ENCODE results near the gene HERC6. TPM values are rescaled to one million over a fixed set of nuclear protein-coding genes. Genes with fewer than 3 reads are reported as not detected.

Gene HERC6
- total RNA-seq, 1 donor from 2014 or later, result 0.22 TPM

DNA sequence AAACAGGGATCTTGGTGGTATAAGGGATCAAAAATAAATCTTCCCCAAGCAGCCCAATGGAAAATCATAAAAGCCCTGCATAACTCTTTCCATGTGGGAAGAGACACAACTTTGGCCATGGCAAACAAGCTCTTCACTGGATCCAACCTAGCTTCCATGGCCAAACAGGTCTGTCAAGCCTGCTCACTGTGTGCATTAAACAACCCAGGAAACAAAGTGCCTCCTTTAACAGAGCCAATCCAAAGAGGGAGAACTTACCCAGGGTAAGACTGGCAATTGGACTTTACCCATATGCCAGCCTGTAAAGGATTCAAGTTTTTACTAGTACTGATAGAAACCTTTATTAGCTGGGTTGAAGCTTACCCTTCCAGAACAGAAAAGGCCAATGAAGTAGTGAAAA is 70.6 kb downstream of the HERC6 start:
- DNase-seq, result no peak
- H3K4me3 Mint-ChIP-seq (ENCODE audit: unreplicated experiment), result no peak overlapping the region
- no peaks in the 10 kb centered on the region for H3K4me1 Mint-ChIP-seq (ENCODE audit: low read depth, unreplicated experiment)
- TF ChIP-seq, protein P1, sequence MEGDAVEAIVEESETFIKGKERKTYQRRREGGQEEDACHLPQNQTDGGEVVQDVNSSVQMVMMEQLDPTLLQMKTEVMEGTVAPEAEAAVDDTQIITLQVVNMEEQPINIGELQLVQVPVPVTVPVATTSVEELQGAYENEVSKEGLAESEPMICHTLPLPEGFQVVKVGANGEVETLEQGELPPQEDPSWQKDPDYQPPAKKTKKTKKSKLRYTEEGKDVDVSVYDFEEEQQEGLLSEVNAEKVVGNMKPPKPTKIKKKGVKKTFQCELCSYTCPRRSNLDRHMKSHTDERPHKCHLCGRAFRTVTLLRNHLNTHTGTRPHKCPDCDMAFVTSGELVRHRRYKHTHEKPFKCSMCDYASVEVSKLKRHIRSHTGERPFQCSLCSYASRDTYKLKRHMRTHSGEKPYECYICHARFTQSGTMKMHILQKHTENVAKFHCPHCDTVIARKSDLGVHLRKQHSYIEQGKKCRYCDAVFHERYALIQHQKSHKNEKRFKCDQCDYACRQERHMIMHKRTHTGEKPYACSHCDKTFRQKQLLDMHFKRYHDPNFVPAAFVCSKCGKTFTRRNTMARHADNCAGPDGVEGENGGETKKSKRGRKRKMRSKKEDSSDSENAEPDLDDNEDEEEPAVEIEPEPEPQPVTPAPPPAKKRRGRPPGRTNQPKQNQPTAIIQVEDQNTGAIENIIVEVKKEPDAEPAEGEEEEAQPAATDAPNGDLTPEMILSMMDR (IDR thresholded peaks at IDR 0.05; ENCODE audit: partially characterized antibody, unreplicated experiment), result no peak
- H3K27ac Mint-ChIP-seq (ENCODE audit: unreplicated experiment), result no peak overlapping the region
- H3K27me3 Mint-ChIP-seq (ENCODE audit: unreplicated experiment), result no peaks in the 10 kb centered on the region
- no peaks in the 10 kb centered on the region for H3K9me3 Mint-ChIP-seq (ENCODE audit: unreplicated experiment)
- H3K36me3 Mint-ChIP-seq (ENCODE audit: unreplicated experiment), result peaks cover 5% of the 10 kb centered on the region

DNA sequence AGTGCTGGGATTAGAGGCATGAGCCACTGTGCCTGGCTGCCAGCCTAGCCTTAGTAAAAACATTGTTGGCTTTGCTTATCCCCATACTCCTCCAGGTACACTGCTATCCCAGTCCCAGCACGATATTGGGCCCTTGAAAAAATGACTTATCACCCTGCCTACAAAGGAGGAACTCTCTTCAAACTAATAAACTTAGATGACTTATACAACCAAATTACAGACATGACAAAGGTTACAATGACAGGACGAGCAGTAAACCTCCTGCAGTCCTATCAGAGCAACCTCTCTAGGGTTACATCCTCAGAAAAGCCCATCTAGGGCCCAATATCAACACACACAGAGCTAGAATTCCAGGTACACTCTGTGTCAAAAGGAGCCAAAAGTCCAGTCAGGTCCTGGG is 72.6 kb downstream of the HERC6 start:
- Mint-ChIP-seq H3K27me3 (ENCODE audit: unreplicated experiment) (no peaks in the 10 kb centered on the region), H3K36me3 (ENCODE audit: unreplicated experiment) (peaks cover 5% of the 10 kb centered on the region), H3K9me3 (ENCODE audit: unreplicated experiment) (no peaks in the 10 kb centered on the region), H3K4me3 (ENCODE audit: unreplicated experiment) (no peak overlapping the region), H3K4me1 (ENCODE audit: low read depth, unreplicated experiment) (no peaks in the 10 kb centered on the region), H3K27ac (ENCODE audit: unreplicated experiment) (no peak overlapping the region)
- TF ChIP-seq, protein P1 (IDR thresholded peaks at IDR 0.05; ENCODE audit: partially characterized antibody, unreplicated experiment), result no peak
- no peak for DNase-seq

DNA sequence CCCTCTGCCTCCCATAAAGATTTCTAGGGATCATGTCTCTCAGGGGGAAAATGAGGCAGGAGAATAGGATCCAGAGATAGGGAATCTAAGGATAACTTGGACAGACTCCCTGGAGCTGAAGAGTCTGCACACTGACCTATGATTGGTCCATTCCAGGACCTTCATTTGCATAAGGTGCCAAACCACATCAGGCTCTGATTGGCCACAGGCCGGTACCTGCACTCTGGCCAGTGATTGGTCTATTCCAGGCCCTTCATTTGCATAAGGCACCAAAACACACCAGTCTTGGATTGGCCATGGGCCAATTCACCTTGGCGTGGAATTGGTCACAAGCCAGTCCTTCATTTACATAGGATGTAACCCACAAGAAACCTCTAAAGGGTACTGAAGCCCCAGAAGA is 74.3 kb downstream of the HERC6 start:
- DNase-seq, result no peak
- H3K27me3 Mint-ChIP-seq (ENCODE audit: unreplicated experiment), result peaks cover 2% of the 10 kb centered on the region
- no peak overlapping the region for H3K4me3 Mint-ChIP-seq (ENCODE audit: unreplicated experiment)
- TF ChIP-seq, protein P1 (IDR thresholded peaks at IDR 0.05; ENCODE audit: partially characterized antibody, unreplicated experiment), result no peak
- peaks cover 2% of the 10 kb centered on the region for H3K4me1 Mint-ChIP-seq (ENCODE audit: low read depth, unreplicated experiment)
- H3K36me3 Mint-ChIP-seq (ENCODE audit: unreplicated experiment), result peaks cover 5% of the 10 kb centered on the region
- H3K9me3 Mint-ChIP-seq (ENCODE audit: unreplicated experiment), result peaks cover 4% of the 10 kb centered on the region
- H3K27ac Mint-ChIP-seq (ENCODE audit: unreplicated experiment), result no peak overlapping the region

DNA sequence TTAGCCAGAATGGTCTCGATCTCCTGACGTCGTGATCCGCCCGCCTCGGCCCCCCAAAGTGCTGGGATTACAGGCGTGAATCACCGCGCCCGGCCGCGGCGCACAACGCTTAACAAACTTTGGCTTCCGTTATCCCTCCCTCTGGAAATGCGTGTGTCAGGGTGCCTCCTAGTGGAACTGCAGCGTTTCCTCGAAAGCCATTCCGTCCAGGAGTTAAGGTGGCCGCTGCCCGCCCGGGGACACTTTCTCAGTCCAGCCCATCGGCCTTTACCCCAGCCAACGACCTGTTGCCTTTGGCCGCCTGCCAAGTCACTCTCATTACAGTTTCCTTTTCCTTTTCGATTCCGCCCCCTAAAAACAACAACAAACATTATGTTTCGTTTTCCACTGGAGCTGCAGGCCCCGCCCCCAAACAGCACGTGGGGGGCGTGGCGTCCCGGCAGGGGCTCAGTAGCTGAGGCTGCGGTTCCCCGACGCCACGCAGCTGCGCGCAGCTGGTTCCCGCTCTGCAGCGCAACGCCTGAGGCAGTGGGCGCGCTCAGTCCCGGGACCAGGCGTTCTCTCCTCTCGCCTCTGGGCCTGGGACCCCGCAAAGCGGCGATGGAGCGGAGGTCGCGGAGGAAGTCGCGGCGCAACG is 78.1 kb downstream of the HERC6 start, which contains the start of gene HERC5:
Gene HERC5, plus strand, starts transcription at position 450 of the 637 bp plus-strand sequence. Its CDS starts 151 bp downstream, at position 601.
- Mint-ChIP-seq H3K4me1 (ENCODE audit: low read depth, unreplicated experiment) (peaks cover 2% of the 10 kb centered on the region), H3K9me3 (ENCODE audit: unreplicated experiment) (peaks cover 5% of the 10 kb centered on the region), H3K36me3 (ENCODE audit: unreplicated experiment) (peaks cover 5% of the 10 kb centered on the region), H3K4me3 (ENCODE audit: unreplicated experiment) (peak within 1 kb of the TSS; percentile 92), H3K27me3 (ENCODE audit: unreplicated experiment) (peaks cover 3% of the 10 kb centered on the region), H3K27ac (ENCODE audit: unreplicated experiment) (no peak within 1 kb of the TSS)
- DNase-seq, result peak; percentile 76
- TF ChIP-seq, protein P1 (IDR thresholded peaks at IDR 0.05; ENCODE audit: partially characterized antibody, unreplicated experiment), result no peak

DNA sequence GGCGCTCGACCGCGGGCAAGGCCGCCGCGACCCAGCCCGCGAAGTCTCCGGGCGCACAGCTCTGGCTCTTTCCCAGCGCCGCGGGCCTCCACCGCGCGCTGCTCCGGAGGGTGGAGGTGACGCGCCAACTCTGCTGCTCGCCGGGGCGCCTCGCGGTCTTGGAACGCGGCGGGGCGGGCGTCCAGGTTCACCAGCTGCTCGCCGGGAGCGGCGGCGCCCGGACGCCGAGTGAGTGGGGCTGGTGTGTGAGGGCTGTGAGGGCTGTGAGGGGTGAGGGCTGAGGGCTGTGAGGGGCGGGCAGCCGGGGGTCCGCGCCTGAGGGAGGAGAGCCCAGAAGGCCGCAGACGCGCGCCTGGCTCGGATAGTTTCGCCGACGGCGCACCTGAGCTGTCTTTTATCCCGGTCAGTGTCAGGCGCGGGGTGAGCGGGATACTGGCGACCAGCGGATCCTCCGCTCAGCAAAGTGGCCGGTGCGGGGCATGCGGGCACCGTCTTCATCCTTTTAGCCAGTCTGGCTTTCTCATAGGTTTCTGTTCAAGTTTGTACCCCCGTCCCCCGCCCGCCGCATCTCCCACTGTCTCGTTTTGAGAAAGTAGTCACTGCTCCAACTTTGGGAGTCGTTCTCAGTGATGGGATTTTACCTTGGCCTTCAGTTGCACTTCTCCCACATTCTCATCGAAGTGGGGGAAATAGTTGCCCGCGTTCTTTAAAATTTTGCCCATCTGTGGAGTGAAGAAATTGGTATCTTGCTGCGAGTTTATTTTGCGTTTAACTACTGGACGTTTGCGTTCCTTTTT is 78.9 kb downstream of the HERC6 start:
- Mint-ChIP-seq H3K9me3 (ENCODE audit: unreplicated experiment) (peaks cover 5% of the 10 kb centered on the region), H3K27ac (ENCODE audit: unreplicated experiment) (no peak overlapping the region), H3K36me3 (ENCODE audit: unreplicated experiment) (peaks cover 5% of the 10 kb centered on the region), H3K4me3 (ENCODE audit: unreplicated experiment) (peak overlapping the region; percentile 85), H3K27me3 (ENCODE audit: unreplicated experiment) (peaks cover 3% of the 10 kb centered on the region), H3K4me1 (ENCODE audit: low read depth, unreplicated experiment) (peaks cover 2% of the 10 kb centered on the region)
- peak; percentile 56 for DNase-seq
- TF ChIP-seq, protein P1 (IDR thresholded peaks at IDR 0.05; ENCODE audit: partially characterized antibody, unreplicated experiment), result no peak
